ENCODE results near the gene CDK19. TPM values are rescaled to one million over a fixed set of nuclear protein-coding genes. Genes with fewer than 3 reads are reported as not detected.

Gene CDK19
- total and polyA plus RNA-seq, 2 donors (not counting 1 experiment from before 2014, with no cell fraction given), result 11.2 to 11.3 TPM

GRCh38 chr6:110714143-110714542, 101.1 kb downstream of the CDK19 start:
- Histone ChIP-seq H3K4me2 (ENCODE audit: extremely low read depth, insufficient read depth, low read length) (no peak overlapping the region), H3K4me3 (replicated peaks in 1 of 4; ENCODE audit: control extremely low read depth in 1 of 4, insufficient read depth in 1 of 4, low read depth in 3 of 4, low read length in 4 of 4) (no peak overlapping the region), H3K4me1 (ENCODE audit: control insufficient read depth, extremely low read depth, insufficient read depth, low read length) (no peaks in the 10 kb centered on the region), H3K36me3 (ENCODE audit: control insufficient read depth, insufficient read depth, low read length) (no peaks in the 10 kb centered on the region), H3K27me3 (ENCODE audit: control insufficient read depth, insufficient read depth, low read length) (no peaks in the 10 kb centered on the region), H3K27ac (ENCODE audit: insufficient read depth, low read length) (no peak overlapping the region), H4K20me1 (ENCODE audit: control insufficient read depth, extremely low read depth, insufficient read depth, low read length) (no peaks in the 10 kb centered on the region), H3K9ac (ENCODE audit: insufficient read depth, low read length) (no peak overlapping the region), H3K9me3 (ENCODE audit: control insufficient read depth, insufficient read depth, low read depth, low read length) (no peaks in the 10 kb centered on the region), H2AFZ (ENCODE audit: low read length) (no peak overlapping the region), H3K79me2 (ENCODE audit: control insufficient read depth, insufficient read depth, low read length) (no peaks in the 10 kb centered on the region)
- TF ChIP-seq EZH2 (IDR thresholded peaks at IDR 0.05; ENCODE audit: low read length, missing control alignments), result no peak
- no peak for TF ChIP-seq CTCF (conservative IDR thresholded peaks at IDR 0.05 in 1 of 2, IDR thresholded peaks at IDR 0.05 in 1 of 2; ENCODE audit: low read depth in 1 of 2, low read length in 2 of 2)
- peak in 1 of 2 donors; percentile 82 for DNase-seq (ENCODE audit: low read depth in 2 of 2)

- Histone ChIP-seq H2AFZ (ENCODE audit: low read length) (no peak overlapping the region), H3K79me2 (ENCODE audit: control insufficient read depth, insufficient read depth, low read length) (no peaks in the 10 kb centered on the region), H3K36me3 (ENCODE audit: control insufficient read depth, insufficient read depth, low read length) (no peaks in the 10 kb centered on the region), H3K4me1 (ENCODE audit: control insufficient read depth, extremely low read depth, insufficient read depth, low read length) (no peaks in the 10 kb centered on the region), H3K27ac (ENCODE audit: insufficient read depth, low read length) (no peak overlapping the region), H3K27me3 (ENCODE audit: control insufficient read depth, insufficient read depth, low read length) (no peaks in the 10 kb centered on the region), H3K9me3 (ENCODE audit: control insufficient read depth, insufficient read depth, low read depth, low read length) (no peaks in the 10 kb centered on the region), H3K4me3 (replicated peaks in 1 of 4; ENCODE audit: control extremely low read depth in 1 of 4, insufficient read depth in 1 of 4, low read depth in 3 of 4, low read length in 4 of 4) (no peak overlapping the region), H4K20me1 (ENCODE audit: control insufficient read depth, extremely low read depth, insufficient read depth, low read length) (no peaks in the 10 kb centered on the region), H3K4me2 (ENCODE audit: extremely low read depth, insufficient read depth, low read length) (no peak overlapping the region), H3K9ac (ENCODE audit: insufficient read depth, low read length) (no peak overlapping the region)
- TF ChIP-seq CTCF (conservative IDR thresholded peaks at IDR 0.05 in 1 of 2, IDR thresholded peaks at IDR 0.05 in 1 of 2; ENCODE audit: low read depth in 1 of 2, low read length in 2 of 2) (no peak), EZH2 (IDR thresholded peaks at IDR 0.05; ENCODE audit: low read length, missing control alignments) (no peak)
- no peak for DNase-seq (ENCODE audit: low read depth in 2 of 2)
Measured at GRCh38 chr6:110712238-110712637, 103.0 kb downstream of the CDK19 start.

- Histone ChIP-seq H3K9me3 (ENCODE audit: control insufficient read depth, insufficient read depth, low read depth, low read length) (no peaks in the 10 kb centered on the region), H3K27ac (ENCODE audit: insufficient read depth, low read length) (no peak overlapping the region), H3K79me2 (ENCODE audit: control insufficient read depth, insufficient read depth, low read length) (no peaks in the 10 kb centered on the region), H3K4me3 (replicated peaks in 1 of 4; ENCODE audit: control extremely low read depth in 1 of 4, insufficient read depth in 1 of 4, low read depth in 3 of 4, low read length in 4 of 4) (no peak overlapping the region), H2AFZ (ENCODE audit: low read length) (no peak overlapping the region), H3K36me3 (ENCODE audit: control insufficient read depth, insufficient read depth, low read length) (no peaks in the 10 kb centered on the region), H3K9ac (ENCODE audit: insufficient read depth, low read length) (no peak overlapping the region), H3K27me3 (ENCODE audit: control insufficient read depth, insufficient read depth, low read length) (no peaks in the 10 kb centered on the region), H3K4me2 (ENCODE audit: extremely low read depth, insufficient read depth, low read length) (no peak overlapping the region), H4K20me1 (ENCODE audit: control insufficient read depth, extremely low read depth, insufficient read depth, low read length) (no peaks in the 10 kb centered on the region), H3K4me1 (ENCODE audit: control insufficient read depth, extremely low read depth, insufficient read depth, low read length) (no peaks in the 10 kb centered on the region)
- no peak for TF ChIP-seq EZH2 (IDR thresholded peaks at IDR 0.05; ENCODE audit: low read length, missing control alignments)
- no peak for TF ChIP-seq CTCF (conservative IDR thresholded peaks at IDR 0.05 in 1 of 2, IDR thresholded peaks at IDR 0.05 in 1 of 2; ENCODE audit: low read depth in 1 of 2, low read length in 2 of 2)
- no peak for DNase-seq (ENCODE audit: low read depth in 2 of 2)
Measured at GRCh38 chr6:110710115-110710514, 105.2 kb downstream of the CDK19 start.
